HepG2 (cell line): ENCODE measurements around the gene TOMM6. TPM values are rescaled to one million over a fixed set of nuclear protein-coding genes. Genes with fewer than 3 reads are reported as not detected.

Experiments
- ATF7-NPFF ChIP-seq: sonication (generic); formaldehyde crosslinking; IDR thresholded peaks from 2 replicates; pipeline ENCODE4 v1.8.1; 2023; ENCODE audit warnings: mild to moderate bottlenecking, low read depth, missing genetic modification reagents, moderate library complexity
- ELF4 ChIP-seq: sonication (generic); formaldehyde crosslinking; IDR thresholded peaks from 2 replicates; pipeline ENCODE4 v1.5.0; 2020; ENCODE audit warnings: missing genetic modification reagents, mild to moderate bottlenecking, moderate library complexity, borderline replicate concordance
- FOSL2 ChIP-seq: sonication (generic); formaldehyde crosslinking; IDR thresholded peaks from 2 replicates; pipeline ENCODE4 v1.4.0; 2020; ENCODE audit warnings: missing genetic modification reagents
- GLI4 ChIP-seq: sonication (generic); formaldehyde crosslinking; IDR thresholded peaks from 2 replicates; pipeline ENCODE4 v1.5.1; 2020; ENCODE audit warnings: missing genetic modification reagents, mild to moderate bottlenecking, moderate library complexity, borderline replicate concordance
- JUN ChIP-seq: sonication (generic); formaldehyde crosslinking; IDR thresholded peaks from 2 replicates; pipeline ENCODE4 v1.4.0; 2020; ENCODE audit warnings: mild to moderate bottlenecking, missing genetic modification reagents
- KMT2B ChIP-seq: IDR thresholded peaks from 2 replicates; pipeline ENCODE4 v1.6.1; 2016; ENCODE audit warnings: missing genetic modification reagents, missing compliant biosample characterization
- SALL1 ChIP-seq: sonication (generic); formaldehyde crosslinking; IDR thresholded peaks from 2 replicates; pipeline ENCODE4 v1.8.0; 2022; ENCODE audit warnings: mild to moderate bottlenecking, missing genetic modification reagents
- SOX5 ChIP-seq: IDR thresholded peaks from 2 replicates; pipeline ENCODE4 v1.6.1; 2016; ENCODE audit warnings: borderline replicate concordance
- ZNF546 ChIP-seq: sonication (generic); formaldehyde crosslinking; conservative IDR thresholded peaks from 2 replicates; pipeline ENCODE4 v1.8.1; 2023; ENCODE audit warnings: mild to moderate bottlenecking, missing genetic modification reagents
- ZNF703 ChIP-seq: sonication (generic); formaldehyde crosslinking; IDR thresholded peaks from 2 replicates; pipeline ENCODE4 v1.5.1; 2020; ENCODE audit warnings: missing genetic modification reagents, mild to moderate bottlenecking, moderate library complexity, borderline replicate concordance
- polyA plus RNA-seq, 8 experiments: library from polyadenylated mRNA; depleted of rRNA in 3 of 8; stranded (reverse) in 7 of 8; unstranded in 1 of 8; fragments of >200 nt; fragmentation: Illumina TruSeq in 4 of 8; extraction: Trizol in 4 of 8; gene quantifications; 2 replicates each; pipeline versions ENCODE4 v1.2.1 to v1.2.3, GENCODE V29; 2011 to 2016; ENCODE audit warnings: low read depth in 4 of 8, missing spikeins in 1 of 8, mixed read lengths in 1 of 8; ENCODE audit not compliant: insufficient read depth in 1 of 8
- total RNA-seq, 5 experiments: library from RNA; depleted of rRNA; stranded (reverse); fragments of >200 nt; fragmentation: Illumina TruSeq; extraction: Trizol; gene quantifications; 2 replicates each; pipeline ENCODE4 v1.2.3, GENCODE V29; 2016; ENCODE audit warnings: low read depth in 1 of 5
- TF ChIP-seq, protein P1 (sequence below): sonication (generic); formaldehyde crosslinking; IDR thresholded peaks from 2 replicates; pipeline ENCODE4 v1.5.1; 2020; ENCODE audit warnings: mild to moderate bottlenecking, missing genetic modification reagents, moderate library complexity
- TF ChIP-seq, protein P2 (sequence below): sonication (generic); formaldehyde crosslinking; IDR thresholded peaks from 2 replicates; pipeline ENCODE4 v1.4.0; 2020; ENCODE audit warnings: missing genetic modification reagents; ENCODE audit errors: not compliant biosample characterization
- TF ChIP-seq, protein P3 (sequence below): sonication (generic); formaldehyde crosslinking; IDR thresholded peaks from 2 replicates; pipeline ENCODE4 v1.4.0; 2020; ENCODE audit warnings: missing genetic modification reagents
- TF ChIP-seq, protein P4 (sequence below): sonication (generic); formaldehyde crosslinking; IDR thresholded peaks from 2 replicates; pipeline ENCODE4 v1.9.0; 2021; ENCODE audit warnings: missing genetic modification reagents, mild to moderate bottlenecking, borderline replicate concordance
- TF ChIP-seq, protein P5 (sequence below): sonication (generic); formaldehyde crosslinking; IDR thresholded peaks from 2 replicates; pipeline ENCODE4 v1.4.0; 2020; ENCODE audit warnings: missing genetic modification reagents

The TOMM6 gene
- total and polyA plus RNA-seq, 2 of the 13 experiments (the other 11 are each of a cell fraction or from before 2014, with no cell fraction given) = 320 to 321 TPM

DNA sequence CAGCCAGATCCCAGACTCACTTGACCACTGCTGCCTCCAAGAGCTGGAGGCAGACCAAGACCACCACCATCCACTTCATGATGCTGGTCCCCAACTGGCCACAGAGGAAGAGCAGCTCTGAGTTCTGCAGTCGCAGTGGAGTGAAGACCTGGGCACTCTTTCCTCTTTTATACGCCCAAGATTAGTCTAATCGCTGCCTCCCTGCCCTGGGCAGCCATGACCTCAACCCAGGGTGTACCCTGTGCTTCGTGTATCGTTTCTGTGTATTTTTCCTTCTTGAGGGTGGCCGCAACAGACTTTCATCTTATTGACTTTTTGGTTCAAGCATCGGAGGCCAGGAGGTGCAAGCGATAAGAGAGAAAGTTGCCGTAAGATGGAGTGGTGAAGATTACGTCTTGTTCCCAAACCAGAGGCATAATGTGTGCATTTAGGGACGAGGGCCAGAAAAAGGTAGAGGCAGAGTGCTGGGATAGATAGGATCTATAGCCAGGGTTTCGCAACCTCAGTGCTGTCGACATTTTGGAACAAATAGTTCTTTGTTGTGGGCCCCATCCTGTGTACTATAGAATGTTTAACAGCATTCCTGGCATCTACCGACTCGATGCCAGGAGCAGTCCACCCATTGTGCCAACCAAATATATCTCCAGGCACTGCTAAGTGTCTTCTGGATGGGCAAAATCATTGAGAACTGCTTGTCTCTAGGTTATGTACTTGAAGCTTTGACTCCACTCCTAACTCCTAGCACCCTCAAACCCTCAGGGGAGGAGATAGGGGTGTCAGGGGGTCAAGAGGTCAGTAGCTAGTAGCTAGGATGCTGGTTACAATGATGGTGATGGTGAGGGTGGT is 40.0 kb upstream of the TOMM6 start, which contains the start of gene PGC (continued):
- TF ChIP-seq, protein P1, sequence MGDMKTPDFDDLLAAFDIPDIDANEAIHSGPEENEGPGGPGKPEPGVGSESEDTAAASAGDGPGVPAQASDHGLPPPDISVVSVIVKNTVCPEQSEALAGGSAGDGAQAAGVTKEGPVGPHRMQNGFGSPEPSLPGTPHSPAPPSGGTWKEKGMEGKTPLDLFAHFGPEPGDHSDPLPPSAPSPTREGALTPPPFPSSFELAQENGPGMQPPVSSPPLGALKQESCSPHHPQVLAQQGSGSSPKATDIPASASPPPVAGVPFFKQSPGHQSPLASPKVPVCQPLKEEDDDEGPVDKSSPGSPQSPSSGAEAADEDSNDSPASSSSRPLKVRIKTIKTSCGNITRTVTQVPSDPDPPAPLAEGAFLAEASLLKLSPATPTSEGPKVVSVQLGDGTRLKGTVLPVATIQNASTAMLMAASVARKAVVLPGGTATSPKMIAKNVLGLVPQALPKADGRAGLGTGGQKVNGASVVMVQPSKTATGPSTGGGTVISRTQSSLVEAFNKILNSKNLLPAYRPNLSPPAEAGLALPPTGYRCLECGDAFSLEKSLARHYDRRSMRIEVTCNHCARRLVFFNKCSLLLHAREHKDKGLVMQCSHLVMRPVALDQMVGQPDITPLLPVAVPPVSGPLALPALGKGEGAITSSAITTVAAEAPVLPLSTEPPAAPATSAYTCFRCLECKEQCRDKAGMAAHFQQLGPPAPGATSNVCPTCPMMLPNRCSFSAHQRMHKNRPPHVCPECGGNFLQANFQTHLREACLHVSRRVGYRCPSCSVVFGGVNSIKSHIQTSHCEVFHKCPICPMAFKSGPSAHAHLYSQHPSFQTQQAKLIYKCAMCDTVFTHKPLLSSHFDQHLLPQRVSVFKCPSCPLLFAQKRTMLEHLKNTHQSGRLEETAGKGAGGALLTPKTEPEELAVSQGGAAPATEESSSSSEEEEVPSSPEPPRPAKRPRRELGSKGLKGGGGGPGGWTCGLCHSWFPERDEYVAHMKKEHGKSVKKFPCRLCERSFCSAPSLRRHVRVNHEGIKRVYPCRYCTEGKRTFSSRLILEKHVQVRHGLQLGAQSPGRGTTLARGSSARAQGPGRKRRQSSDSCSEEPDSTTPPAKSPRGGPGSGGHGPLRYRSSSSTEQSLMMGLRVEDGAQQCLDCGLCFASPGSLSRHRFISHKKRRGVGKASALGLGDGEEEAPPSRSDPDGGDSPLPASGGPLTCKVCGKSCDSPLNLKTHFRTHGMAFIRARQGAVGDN = peak; percentile 72
- peak; percentile 47; the same call in 1 of the 2 replicates for TF ChIP-seq JUN (CRISPR knock-in tag)
- no peak for TF ChIP-seq ELF4
- TF ChIP-seq ZNF703 (CRISPR knock-in tag) = no peak
- TF ChIP-seq, protein P2, sequence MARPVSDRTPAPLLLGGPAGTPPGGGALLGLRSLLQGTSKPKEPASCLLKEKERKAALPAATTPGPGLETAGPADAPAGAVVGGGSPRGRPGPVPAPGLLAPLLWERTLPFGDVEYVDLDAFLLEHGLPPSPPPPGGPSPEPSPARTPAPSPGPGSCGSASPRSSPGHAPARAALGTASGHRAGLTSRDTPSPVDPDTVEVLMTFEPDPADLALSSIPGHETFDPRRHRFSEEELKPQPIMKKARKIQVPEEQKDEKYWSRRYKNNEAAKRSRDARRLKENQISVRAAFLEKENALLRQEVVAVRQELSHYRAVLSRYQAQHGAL (CRISPR knock-in tag) = no peak
- TF ChIP-seq, protein P3, sequence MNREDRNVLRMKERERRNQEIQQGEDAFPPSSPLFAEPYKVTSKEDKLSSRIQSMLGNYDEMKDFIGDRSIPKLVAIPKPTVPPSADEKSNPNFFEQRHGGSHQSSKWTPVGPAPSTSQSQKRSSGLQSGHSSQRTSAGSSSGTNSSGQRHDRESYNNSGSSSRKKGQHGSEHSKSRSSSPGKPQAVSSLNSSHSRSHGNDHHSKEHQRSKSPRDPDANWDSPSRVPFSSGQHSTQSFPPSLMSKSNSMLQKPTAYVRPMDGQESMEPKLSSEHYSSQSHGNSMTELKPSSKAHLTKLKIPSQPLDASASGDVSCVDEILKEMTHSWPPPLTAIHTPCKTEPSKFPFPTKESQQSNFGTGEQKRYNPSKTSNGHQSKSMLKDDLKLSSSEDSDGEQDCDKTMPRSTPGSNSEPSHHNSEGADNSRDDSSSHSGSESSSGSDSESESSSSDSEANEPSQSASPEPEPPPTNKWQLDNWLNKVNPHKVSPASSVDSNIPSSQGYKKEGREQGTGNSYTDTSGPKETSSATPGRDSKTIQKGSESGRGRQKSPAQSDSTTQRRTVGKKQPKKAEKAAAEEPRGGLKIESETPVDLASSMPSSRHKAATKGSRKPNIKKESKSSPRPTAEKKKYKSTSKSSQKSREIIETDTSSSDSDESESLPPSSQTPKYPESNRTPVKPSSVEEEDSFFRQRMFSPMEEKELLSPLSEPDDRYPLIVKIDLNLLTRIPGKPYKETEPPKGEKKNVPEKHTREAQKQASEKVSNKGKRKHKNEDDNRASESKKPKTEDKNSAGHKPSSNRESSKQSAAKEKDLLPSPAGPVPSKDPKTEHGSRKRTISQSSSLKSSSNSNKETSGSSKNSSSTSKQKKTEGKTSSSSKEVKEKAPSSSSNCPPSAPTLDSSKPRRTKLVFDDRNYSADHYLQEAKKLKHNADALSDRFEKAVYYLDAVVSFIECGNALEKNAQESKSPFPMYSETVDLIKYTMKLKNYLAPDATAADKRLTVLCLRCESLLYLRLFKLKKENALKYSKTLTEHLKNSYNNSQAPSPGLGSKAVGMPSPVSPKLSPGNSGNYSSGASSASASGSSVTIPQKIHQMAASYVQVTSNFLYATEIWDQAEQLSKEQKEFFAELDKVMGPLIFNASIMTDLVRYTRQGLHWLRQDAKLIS (CRISPR knock-in tag) = peak; percentile 82
- TF ChIP-seq, protein P4, sequence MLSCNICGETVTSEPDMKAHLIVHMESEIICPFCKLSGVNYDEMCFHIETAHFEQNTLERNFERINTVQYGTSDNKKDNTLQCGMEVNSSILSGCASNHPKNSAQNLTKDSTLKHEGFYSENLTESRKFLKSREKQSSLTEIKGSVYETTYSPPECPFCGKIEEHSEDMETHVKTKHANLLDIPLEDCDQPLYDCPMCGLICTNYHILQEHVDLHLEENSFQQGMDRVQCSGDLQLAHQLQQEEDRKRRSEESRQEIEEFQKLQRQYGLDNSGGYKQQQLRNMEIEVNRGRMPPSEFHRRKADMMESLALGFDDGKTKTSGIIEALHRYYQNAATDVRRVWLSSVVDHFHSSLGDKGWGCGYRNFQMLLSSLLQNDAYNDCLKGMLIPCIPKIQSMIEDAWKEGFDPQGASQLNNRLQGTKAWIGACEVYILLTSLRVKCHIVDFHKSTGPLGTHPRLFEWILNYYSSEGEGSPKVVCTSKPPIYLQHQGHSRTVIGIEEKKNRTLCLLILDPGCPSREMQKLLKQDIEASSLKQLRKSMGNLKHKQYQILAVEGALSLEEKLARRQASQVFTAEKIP (CRISPR knock-in tag) = no peak
- TF ChIP-seq ATF7-NPFF = peak; percentile 74
- peak; percentile 67 for TF ChIP-seq SALL1 (CRISPR knock-in tag)
- peak; percentile 78 for TF ChIP-seq FOSL2 (CRISPR knock-in tag)
- TF ChIP-seq, protein P5, sequence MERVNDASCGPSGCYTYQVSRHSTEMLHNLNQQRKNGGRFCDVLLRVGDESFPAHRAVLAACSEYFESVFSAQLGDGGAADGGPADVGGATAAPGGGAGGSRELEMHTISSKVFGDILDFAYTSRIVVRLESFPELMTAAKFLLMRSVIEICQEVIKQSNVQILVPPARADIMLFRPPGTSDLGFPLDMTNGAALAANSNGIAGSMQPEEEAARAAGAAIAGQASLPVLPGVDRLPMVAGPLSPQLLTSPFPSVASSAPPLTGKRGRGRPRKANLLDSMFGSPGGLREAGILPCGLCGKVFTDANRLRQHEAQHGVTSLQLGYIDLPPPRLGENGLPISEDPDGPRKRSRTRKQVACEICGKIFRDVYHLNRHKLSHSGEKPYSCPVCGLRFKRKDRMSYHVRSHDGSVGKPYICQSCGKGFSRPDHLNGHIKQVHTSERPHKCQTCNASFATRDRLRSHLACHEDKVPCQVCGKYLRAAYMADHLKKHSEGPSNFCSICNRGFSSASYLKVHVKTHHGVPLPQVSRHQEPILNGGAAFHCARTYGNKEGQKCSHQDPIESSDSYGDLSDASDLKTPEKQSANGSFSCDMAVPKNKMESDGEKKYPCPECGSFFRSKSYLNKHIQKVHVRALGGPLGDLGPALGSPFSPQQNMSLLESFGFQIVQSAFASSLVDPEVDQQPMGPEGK (CRISPR knock-in tag) = peak; percentile 82
- TF ChIP-seq GLI4 (CRISPR knock-in tag) = no peak; the same call in 1 of the 2 replicates
- no peak for TF ChIP-seq ZNF546 (CRISPR knock-in tag)
- no peak for TF ChIP-seq KMT2B (CRISPR knock-in tag)
- TF ChIP-seq SOX5 = peak; percentile 93
